Activated CD4-positive, CD25-positive, alpha-beta regulatory T cell treated with anti-CD3 and anti-CD28 coated beads, Interleukin-2, amount 50 U/mL, for 72 hours (primary cell): Measurements from ENCODE around the gene ARHGAP25.

ENCODE experiments used
- DNase-seq: peaks from one replicate; pipeline ENCODE4 v3.0.0; 2021

The ARHGAP25 gene

GRCh38 chr2:68721482-68722101, 13.0 kb upstream of the ARHGAP25 start:
- DNase-seq = no peak

GRCh38 chr2:68722712-68723111, 11.9 kb upstream of the ARHGAP25 start:
- no peak for DNase-seq

GRCh38 chr2:68723181-68723580, 11.4 kb upstream of the ARHGAP25 start:
- no peak for DNase-seq

GRCh38 chr2:68726100-68726499, 8.5 kb upstream of the ARHGAP25 start:
- no peak for DNase-seq

GRCh38 chr2:68726608-68727367, 7.8 kb upstream of the ARHGAP25 start:
- peak; percentile 62 for DNase-seq

- DNase-seq = no peak
Observed at GRCh38 chr2:68727683-68728375, 6.8 kb upstream of the ARHGAP25 start.

GRCh38 chr2:68730828-68731227, 3.8 kb upstream of the ARHGAP25 start:
- DNase-seq = no peak

GRCh38 chr2:68732036-68732932, 2.3 kb upstream of the ARHGAP25 start:
- DNase-seq = no peak

GRCh38 chr2:68733365-68733764, 1.2 kb upstream of the ARHGAP25 start:
- DNase-seq = no peak

- DNase-seq = no peak
Observed at GRCh38 chr2:68734176-68734575, 435 bp upstream of the ARHGAP25 start.

- no peak for DNase-seq
Observed at GRCh38 chr2:68736086-68736485, 1.5 kb downstream of the ARHGAP25 start.

GRCh38 chr2:68737711-68738110, 3.1 kb downstream of the ARHGAP25 start:
- no peak for DNase-seq

GRCh38 chr2:68738906-68739594, 4.4 kb downstream of the ARHGAP25 start:
- DNase-seq = no peak

- DNase-seq = no peak
Observed at GRCh38 chr2:68739595-68740399, 5.2 kb downstream of the ARHGAP25 start.

- no peak for DNase-seq
Observed at GRCh38 chr2:68740400-68740914, 5.8 kb downstream of the ARHGAP25 start.

GRCh38 chr2:68741238-68741637, 6.6 kb downstream of the ARHGAP25 start:
- no peak for DNase-seq

- DNase-seq = no peak
Observed at GRCh38 chr2:68741805-68742306, 7.2 kb downstream of the ARHGAP25 start.

- DNase-seq = no peak
Observed at GRCh38 chr2:68742626-68743415, 8.2 kb downstream of the ARHGAP25 start.

GRCh38 chr2:68743531-68743930, 8.9 kb downstream of the ARHGAP25 start:
- no peak for DNase-seq

- no peak for DNase-seq
Observed at GRCh38 chr2:68744366-68744912, 9.8 kb downstream of the ARHGAP25 start.
